ENCODE measurements around the gene RPS29.
A peak's percentile ranks its signal among the peaks of the same experiment; 100 is the strongest.

Gene RPS29

GRCh38 chr14:49551569-49551968 is 34.6 kb downstream of the RPS29 start:
- DNase-seq, result no peak

GRCh38 chr14:49550286-49551184 is 35.6 kb downstream of the RPS29 start:
- peak in 1 of 56 donors; percentile 2 for DNase-seq

- DNase-seq, result no peak
These were observed 36.3 kb downstream of the RPS29 start for GRCh38 chr14:49549881-49550280.

- no peak for DNase-seq
These were observed 36.7 kb downstream of the RPS29 start for GRCh38 chr14:49549446-49549845.

- DNase-seq, result no peak
These were observed 39.4 kb downstream of the RPS29 start for GRCh38 chr14:49546766-49547165.

GRCh38 chr14:49545716-49546115 is 40.5 kb downstream of the RPS29 start:
- no peak for DNase-seq

- DNase-seq, result no peak
These were observed 41.1 kb downstream of the RPS29 start for GRCh38 chr14:49545071-49545470.

- no peak for DNase-seq
These were observed 45.1 kb downstream of the RPS29 start for GRCh38 chr14:49541049-49541448.

- no peak for DNase-seq
These were observed 47.3 kb downstream of the RPS29 start for GRCh38 chr14:49538852-49539251.

Data from amygdala (tissue), 56 donors.